CD4-positive, alpha-beta T cell treated with Interleukin-2 at 100 ng/mL for 4 hours (primary cell): ENCODE measurements around the gene MIOX.
A peak's percentile ranks its signal among the peaks of the same experiment; 100 is the strongest.
"Not testable (repeated sequence)": the region's sequence is repeated elsewhere in the genome, so short reads cannot be mapped to it uniquely, and the experiment has no call there.

Experiments
- DNase-seq: peaks from one replicate; pipeline ENCODE4 v3.0.0-alpha.2; 2020; ENCODE audit warnings: low spot score

MIOX gene

DNA sequence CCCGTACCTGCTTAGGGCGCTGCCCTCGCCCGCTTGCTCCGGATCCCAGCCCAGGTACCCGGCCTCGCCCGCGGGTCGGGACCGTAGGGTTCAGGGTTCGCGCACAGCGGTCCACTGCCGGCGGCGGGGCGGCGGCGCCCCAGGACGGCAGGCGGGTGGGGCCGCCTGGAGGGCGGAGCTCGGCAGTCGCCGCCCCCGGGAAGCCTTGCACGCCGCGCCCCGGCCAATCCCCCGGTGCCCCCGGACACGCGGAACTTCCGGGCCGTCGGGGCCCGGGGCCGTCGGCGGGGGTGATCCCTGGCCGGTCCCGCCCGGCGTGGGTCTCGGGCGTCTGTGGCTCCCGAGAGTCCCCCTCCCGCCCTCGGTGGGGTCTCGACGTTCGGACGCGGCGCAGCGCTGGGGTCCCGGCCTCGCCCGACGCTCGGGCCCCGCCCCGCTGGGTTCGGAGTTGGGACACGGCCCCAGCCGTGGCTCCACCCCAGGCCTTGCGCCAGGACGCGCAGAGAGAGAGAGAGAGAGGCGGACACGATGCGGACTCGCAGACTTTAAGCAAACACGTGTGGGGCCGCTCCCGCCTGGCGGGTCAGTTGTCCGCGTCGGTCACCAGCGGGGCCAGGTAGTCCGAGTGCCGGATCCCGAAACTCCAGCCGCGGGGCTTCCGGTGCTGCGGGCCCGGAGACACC is 43.4 kb downstream of the MIOX start, which contains the start of gene TYMP:
TYMP (minus strand) TSS at position 116 of the 683 bp plus-strand sequence. CDS start 303 bp downstream, outside the sequence.
- DNase-seq, result peak; percentile 72

GRCh38 chr22:50530580-50530876 is 43.9 kb downstream of the MIOX start:
- DNase-seq, result no peak

DNA sequence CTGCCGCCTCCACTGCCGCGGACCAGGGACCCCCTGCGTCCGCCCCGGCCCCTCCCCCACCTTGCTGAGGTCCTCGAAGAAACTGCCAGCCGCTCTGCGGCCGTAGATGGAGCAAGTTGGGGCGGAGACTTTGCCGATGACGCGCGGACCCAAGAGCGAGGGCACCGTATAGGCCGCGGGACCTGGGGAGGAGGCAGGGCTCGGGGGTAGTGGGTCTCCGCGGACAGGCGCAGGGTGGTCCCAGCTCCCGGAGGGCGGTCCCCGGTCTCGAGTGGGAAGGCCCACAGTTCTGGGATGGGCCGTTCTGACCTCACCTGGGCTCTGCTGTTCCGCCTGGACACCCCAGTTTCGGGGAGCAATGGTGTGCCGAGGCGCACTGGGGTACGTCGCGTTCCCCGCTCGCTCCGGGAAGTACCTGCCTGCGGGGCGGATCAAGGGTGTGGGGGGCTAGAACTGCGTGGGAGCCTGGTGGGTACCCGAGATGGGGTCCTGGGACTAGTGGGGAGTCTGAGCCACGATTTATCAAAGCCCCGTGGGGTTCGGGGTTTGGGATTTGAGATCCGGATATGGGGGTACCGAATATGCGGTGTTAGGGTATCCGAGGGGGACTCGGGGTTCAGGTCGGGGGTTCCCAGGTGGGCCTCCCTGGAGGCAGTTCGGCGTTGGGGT is 44.4 kb downstream of the MIOX start:
- peak; percentile 82 for DNase-seq

GRCh38 chr22:50531546-50531961 is 44.9 kb downstream of the MIOX start:
- DNase-seq, result peak; percentile 66

DNA sequence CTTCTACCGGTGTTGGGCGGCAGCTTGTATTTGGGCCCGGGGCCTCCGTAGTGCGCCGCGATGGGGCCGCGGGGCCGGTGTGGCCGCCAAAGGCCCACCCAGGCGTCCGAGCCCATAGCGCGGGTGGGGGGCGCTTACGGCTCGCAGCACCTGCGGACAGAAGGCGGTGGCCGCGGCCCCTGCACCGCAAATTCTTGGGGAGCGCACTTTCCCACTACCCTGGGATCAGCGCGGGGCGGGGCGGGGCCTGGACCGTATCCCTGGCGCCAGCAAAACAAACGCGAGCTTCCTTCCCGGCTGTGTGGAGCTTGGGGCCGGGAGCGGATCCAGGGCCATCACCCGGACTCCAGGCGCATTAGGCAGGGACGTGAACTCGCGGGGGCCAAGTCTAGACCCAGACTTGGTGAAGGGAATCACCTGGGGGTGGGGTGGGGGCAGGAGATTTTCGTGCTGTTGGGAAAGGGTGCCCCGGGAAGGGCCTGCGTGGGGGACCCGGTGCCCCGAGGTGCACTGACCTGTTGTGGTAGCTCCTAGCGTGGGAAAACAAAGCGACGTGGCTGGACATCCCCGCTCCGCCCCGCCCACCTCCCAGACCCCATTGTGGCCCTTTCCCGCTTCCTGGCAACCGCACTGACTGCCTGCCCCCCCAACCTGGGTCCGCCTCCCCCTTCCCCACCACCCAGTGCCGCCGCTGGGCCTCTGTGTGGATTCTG is 45.5 kb downstream of the MIOX start:
- DNase-seq, result no peak

- no peak for DNase-seq
Measured at GRCh38 chr22:50532824-50533796, 46.5 kb downstream of the MIOX start.

DNA sequence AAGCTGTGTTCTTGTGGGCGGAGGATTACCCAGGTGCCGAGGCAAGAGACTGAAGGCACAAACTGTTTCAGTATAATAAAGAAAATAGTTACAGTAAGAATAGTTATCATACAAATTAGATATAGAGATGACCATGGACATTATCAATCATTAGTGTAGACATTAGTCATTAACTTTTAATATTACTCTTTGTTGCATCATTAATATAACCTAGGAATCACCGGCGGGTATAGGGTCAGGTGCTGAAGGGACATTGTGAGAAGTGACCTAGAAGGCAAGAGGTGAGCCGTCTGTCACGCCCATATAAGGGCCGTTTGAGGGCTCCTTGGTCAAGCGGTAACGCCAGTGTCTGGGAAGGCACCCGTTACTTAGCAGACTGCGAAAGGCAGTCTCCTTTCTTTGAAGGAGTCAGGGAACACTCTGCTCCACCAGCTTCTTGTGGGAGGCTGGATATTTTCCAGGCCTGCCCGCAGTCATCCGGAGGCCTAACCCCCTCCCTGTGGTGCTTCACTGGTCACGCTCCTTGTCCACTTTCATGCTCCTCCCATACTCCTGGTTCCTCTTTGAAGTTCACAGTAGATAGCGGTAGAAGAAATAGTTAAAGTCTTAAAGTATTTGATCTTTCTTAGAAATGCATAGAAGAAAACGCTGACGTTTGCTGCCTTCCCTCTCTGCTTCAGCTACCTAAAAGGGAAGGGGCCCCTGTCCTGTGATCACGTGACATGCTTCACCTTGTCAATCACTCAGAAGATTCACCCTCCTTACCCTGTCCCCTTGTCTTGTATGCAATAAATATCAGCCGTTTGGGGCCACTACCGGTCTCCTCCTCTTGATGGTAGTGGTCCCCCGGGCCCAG is 47.4 kb downstream of the MIOX start:
- not testable (repeated sequence) for DNase-seq

GRCh38 chr22:50535113-50535512 is 48.5 kb downstream of the MIOX start:
- no peak for DNase-seq

DNA sequence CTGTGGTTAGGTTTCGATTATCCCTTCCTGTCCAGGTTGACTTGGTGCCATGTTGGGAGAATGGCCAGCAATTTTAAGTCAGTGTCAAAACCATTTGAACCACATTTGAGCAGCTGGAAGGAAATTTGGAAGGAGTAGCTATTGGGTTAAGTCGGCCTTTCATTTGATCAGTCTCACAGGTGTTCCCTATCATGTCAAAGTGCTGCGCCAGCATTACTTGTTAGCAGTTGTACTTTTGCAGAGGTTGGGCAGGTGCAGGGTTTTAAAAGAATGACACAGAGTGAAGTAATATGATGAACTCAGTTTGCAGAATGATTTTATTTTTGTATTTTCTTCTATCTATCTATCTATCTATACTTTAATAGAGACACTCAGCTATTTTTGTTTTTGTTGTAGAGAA is 49.6 kb downstream of the MIOX start:
- DNase-seq, result no peak

GRCh38 chr22:50537765-50538164 is 51.1 kb downstream of the MIOX start:
- DNase-seq, result no peak
